Activated CD4-positive, alpha-beta T cell treated with anti-CD3 and anti-CD28 coated beads, Interleukin-2, Interleukin-6, amounts not matched to agents 100 ng/mL and 50 ng/mL, durations not matched to agents 16 hours and 8 hours (primary cell): ENCODE data around the gene MCF2L2.

Experiments used
- DNase-seq: peaks from one replicate; pipeline ENCODE4 v3.0.0-alpha.2; 2020

MCF2L2 gene

DNA sequence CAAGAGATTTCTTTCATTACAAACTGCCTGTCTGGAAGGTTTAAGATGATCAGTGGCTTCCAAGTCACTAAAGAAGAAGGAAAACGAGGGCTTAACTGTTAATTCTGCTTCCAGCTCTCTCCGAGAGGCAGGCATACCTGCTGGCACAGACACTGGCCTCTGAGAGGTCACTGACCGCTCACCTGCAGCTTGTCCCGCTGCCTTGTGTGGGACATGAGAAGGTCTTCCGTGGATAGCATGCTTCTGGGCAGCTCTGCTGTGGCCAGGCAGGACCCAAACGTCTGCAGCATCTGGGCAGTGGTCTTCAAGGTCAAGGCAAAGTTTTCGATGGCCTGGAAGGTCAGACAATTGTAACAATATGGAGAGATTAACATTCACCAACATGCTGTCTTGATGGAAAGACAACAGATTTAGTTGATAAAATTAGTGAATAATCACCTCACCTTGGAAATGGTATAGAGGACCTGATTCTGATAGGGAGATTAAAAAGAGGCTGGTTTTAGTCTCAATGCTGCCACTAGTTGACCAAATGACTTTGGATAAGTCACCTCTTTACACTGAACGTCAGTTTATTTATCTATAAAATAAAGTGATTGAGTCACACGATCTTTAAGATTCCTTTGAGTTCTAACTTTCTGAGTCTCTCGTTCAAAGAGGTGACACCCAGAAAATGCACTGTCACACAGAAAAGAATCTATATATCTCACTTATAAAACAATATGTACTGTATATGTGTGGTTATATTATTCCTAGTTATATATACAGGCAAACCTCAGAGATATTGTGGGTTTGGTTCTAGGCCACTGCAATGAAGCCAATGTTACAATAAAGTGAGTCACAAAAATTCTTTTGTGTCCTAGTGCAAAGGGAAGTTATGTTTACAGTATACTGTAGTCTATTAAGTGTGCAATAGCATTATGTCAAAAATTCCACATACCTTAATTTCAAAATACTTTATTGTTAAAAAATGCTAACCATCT is 110.2 kb downstream of the MCF2L2 start:
- DNase-seq = no peak

DNA sequence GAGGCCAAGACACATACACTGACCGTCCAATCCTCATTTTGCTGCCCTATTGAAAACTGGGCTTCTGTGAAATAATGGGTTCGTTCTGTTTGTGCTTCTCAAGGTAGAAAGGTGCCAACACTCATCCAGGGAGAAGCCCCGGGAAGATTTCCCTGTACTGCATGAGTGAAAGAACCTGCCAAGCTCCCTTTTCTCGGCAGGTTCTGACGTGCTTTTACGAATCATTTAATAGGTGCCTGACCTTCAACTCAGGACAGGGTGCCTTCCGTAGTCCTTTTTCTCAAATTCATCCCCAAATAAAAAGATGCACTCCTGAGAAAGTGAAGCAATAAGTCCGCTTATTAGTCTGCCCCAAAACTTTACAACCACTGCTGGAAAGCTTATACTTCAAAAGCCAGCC is 111.1 kb downstream of the MCF2L2 start:
- no peak for DNase-seq

DNA sequence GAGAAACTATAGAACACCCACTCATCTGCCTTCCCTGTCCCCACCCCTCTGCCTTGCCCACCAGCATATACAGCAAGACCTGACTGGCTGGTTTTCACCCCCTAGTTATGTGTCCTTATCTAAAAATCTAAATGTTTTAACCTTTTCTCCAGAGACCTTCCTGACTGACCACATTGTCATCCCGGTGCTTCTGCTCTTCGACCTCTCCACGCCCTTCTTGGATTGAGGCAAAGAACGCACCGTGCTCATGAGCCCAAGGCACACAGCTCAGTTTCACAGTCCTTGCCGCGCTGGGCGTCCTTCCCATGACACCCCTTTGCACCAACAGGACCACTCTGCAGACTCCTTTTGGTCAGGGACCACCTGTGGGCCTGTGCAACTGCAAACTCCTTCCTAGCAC is 112.7 kb downstream of the MCF2L2 start:
- DNase-seq = no peak

DNA sequence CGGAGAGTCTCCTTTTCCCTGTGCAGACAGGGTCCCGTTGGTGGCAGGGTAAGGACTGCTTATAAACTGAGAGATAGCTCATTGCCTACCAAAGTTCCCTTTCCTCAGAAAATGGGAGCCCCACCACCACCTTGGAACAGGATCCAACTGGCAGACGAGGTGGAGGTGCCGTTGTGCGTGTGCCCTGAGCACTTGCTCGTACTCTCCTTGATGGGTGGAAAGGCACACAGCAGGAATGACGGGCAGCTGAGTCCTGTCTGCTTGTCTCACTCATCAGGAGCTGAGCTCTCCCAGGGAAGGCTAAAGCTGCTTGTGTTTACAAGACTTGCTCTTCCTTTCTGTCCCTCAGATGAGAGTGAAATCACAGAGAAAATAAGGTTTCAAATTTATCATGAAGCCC is 114.7 kb downstream of the MCF2L2 start:
- DNase-seq = no peak

DNA sequence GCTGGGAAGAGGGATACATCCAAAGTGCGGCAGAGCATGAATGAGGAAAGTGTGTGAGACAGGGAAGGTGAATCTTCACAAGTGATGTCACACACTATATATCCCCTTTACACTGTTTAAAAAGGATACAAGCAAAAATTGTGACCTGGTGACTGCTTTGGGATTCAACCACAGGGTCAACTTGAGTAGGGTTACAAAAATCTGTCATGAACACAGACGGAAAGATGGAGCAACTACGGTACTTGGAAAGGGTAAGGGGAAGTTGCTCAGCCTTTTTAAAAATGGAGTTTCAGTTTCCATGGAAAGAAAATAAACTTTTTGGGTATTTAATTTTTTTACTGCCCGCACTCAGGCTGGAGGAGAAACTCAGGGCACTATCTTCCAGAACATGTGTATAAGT is 115.1 kb downstream of the MCF2L2 start:
- no peak for DNase-seq

DNA sequence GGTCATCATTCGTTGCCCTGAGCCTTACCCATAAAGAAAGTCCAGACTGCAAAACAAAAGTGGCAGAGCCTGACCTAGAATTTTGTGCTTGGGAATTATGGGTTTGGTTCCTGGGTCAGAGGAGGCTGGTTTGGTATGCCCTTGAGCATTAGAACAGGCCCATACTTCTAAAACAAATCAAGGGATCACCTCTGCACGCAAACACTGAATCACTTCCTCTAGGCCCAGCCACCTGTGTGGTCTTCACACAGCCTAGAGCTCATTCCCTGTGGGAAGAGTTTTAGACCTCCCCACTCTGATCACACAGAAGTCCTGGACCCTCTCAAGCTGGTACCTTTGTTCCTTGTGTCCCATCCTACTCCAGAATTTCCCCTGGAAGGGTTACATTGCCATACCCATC is 116.0 kb downstream of the MCF2L2 start:
- no peak for DNase-seq

- DNase-seq = no peak
These were observed 117.5 kb downstream of the MCF2L2 start for GRCh38 chr3:183310936-183311335.

GRCh38 chr3:183309276-183309675 is 119.1 kb downstream of the MCF2L2 start:
- no peak for DNase-seq

DNA sequence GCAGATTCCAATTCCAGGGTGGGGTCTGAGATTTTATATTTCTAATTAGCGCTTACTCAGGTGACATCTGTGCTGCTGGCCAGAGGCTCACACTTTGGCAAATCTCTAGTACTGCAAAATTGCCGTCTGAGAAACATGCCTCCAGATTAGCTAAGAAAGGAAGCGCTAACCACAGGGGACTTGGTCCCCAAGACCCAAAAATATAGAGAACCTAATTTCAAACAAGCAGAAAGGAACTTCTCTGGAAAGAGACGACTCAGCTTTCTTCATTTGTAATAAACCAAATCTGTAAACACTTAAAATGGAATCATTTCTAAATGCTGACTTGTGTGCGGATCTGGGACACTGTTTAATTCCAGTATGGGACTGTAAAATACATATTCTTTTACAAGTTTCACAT is 119.7 kb downstream of the MCF2L2 start:
- no peak for DNase-seq

DNA sequence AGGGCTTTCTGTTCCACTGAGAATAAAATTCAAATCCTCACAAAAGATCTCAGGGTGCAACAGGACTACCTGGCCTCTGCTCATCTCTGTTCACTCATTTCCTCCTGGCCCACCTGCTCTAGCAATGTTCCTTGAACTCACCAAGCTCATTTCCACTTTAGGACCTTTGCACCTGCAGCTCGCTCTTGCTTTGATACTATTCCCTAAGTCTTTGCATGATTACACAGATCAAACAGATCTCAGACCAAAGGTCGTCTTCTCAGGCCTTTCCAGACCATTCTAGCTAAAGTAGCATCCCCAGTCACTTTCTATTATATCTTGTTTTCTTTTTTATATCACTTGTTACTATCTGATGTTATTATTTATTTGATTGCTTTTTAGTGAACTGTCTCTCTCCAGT is 120.7 kb downstream of the MCF2L2 start:
- DNase-seq = no peak

GRCh38 chr3:183306798-183307671 is 121.4 kb downstream of the MCF2L2 start:
- DNase-seq = peak; percentile 64

GRCh38 chr3:183303690-183304089 is 124.7 kb downstream of the MCF2L2 start:
- no peak for DNase-seq

DNA sequence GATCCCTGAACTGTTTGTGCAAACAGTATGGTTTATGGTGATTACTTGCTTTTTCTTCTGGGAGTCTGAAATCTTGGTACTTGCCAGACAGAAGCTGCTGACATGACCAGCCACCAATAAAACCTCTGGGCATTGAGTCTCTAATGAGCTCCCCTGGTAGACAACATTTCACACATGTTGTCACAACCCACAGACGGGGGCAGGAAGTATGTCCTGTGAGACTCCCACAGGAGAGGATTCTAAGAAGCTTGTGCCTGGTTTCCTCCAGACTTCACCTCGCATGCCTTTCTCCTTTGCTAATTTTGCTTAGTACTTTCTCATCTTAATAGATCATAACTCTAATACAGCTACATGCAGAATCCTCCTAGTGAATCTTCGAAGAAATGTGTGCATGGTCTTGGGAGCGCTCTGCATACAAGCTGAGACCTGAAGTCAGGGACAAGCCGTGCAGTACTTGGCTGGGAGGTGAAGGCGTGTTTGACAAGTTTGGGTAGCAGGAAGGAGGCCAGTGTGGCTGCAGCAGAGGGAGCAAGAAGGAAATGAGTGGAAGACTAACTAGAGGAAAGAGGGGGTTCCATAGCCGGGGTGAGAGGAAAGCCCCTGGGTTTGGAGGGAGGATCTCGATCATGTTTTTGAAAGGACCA is 126.4 kb downstream of the MCF2L2 start:
- peak; percentile 15 for DNase-seq

DNA sequence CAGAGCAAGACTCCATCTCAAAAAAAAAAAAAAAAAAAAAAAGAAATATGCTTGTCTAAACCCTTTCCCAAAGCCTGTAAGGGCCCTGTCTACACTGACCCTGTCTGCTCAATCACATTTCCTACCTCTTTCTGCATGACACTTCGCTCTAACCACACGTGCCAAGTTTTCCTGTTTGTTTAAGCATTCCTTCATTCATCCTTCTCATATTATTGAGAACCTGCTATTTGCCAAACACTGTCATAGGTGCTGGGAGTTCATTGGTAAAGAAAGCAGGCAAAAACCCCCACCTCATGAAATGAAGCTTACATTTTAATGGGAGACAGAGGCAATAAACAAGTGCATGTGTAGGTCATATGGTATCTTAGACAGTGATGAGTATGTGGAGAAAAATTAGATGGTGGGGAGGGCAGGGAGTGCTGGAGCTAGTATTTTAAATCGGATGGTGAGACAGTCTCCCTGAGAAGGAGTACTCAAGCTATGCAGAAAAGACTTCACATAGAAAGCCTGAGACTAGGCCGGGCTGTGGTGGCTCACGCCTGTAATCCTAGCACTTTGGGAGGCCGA is 127.3 kb downstream of the MCF2L2 start:
- DNase-seq = no peak

DNA sequence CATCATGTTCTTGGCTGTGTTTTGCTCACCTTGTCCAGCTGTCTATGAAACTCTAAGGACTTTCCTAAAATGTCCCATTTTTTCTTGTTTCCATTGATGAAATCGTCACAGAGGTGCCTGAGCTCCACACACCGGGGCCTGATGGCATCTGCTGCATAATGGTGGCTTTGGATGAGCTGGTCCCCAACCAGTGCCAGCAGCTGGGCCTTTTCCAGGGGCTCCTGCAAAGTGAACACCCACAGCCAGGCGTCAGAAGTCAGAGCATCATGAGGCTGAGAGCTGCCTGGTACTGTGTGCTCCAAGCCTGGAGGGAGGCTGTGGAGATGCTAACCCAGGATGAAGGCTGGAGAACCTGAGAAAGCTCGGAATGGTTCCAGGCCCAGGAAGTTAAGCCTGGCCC is 128.4 kb downstream of the MCF2L2 start:
- DNase-seq = no peak

- no peak for DNase-seq
These were observed 129.7 kb downstream of the MCF2L2 start for GRCh38 chr3:183298701-183299153.

DNA sequence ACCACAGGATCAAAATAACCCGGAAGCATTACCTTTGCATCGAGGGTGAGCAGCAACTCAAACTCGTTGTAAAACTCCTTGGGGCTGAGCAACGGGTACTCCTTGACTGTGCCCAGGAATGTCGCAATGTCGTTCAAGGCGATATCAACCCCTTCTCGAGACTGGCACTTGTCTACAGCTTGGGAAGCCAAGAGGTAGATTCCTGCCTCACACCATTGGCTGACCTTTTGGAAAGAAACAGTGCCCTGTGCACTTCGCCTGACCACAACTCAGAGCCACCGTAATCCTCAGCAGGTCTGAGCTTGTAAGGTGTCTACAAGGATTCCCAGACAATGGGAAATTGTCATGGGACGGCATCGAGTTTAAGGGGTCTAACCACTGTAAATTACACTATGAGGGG is 131.5 kb downstream of the MCF2L2 start:
- DNase-seq = no peak

GRCh38 chr3:183295211-183295610 is 133.2 kb downstream of the MCF2L2 start:
- DNase-seq = no peak

- no peak for DNase-seq
These were observed 134.5 kb downstream of the MCF2L2 start for GRCh38 chr3:183293966-183294365.

GRCh38 chr3:183291497-183292031 is 136.9 kb downstream of the MCF2L2 start:
- DNase-seq = no peak

DNA sequence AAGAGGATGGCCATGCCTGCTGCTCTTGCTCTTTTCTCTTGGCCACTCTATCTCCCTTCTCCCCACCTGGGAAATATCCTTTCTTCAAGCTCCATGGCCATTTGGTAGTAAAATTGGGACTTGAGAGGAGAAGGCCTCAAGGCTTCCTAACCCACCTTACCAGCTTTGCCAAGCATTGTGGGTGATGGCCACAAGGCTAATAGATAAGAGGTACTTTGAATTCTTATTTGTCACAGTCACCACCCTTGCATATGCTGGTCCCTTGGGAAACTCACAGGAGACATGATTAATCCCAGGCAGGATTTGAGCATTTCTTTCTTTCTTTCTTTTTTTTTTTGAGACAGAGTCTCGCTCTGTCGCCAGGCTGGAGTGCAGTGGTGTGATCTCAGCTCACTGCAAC is 138.2 kb downstream of the MCF2L2 start:
- DNase-seq = no peak

DNA sequence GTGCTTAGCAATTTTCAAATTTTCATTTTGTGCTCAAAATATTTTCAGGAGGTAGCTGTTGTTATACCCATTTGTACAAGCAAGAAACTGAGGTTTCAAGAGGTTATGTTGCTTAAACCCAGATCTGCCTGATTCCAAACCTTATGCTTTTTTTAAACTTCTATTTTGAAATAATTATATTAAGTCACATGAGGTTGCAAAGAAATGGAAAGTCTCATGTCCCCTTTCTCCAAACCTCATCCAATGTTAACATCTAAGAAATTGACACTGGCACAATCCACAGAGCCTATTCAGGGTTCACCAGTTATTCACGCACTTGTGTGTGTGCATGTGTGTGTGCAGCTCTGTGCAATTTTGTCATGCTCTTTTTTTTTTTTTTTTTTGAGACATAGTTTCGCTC is 140.3 kb downstream of the MCF2L2 start:
- no peak for DNase-seq
